IMR-90 (cell line): Measurements from ENCODE around the gene CMTM7. TPM values are rescaled to one million over a fixed set of nuclear protein-coding genes. Genes with fewer than 3 reads are reported as not detected.

Source experiments
- ATAC-seq: fragments of 200-7000 bp; cut with Tn5 transposase; 2 replicates; pipeline ENCODE4 v1.9.1; 2020; ENCODE audit warnings: low read depth, mild to moderate bottlenecking, moderate library complexity
- BruUV-seq: library from RNA; stranded (reverse); fragments of 400-500 nt; replicated peaks from 2 replicates; lab custom pipeline; 2021; lab: Mats Ljungman, UMichigan
- CTCF ChIA-PET: fragments of 300-600 bp; formaldehyde crosslinking; extraction: SDS; loops from one replicate; lab custom pipeline; 2021; ENCODE audit warnings: antibody characterized with exemption; lab: Yijun Ruan, JAX
- POLR2A ChIA-PET: fragments of 300-600 bp; sonication (Branson Sonifier 250); formaldehyde crosslinking; loops from one replicate; lab custom pipeline; 2022; ENCODE audit warnings: antibody characterized with exemption; ENCODE audit not compliant: unreplicated experiment; lab: Charles Lee
- DNase-seq: peaks from one replicate; pipeline ENCODE4 v3.0.0; 2013
- H2AFZ ChIP-seq: replicated peaks from 2 replicates; pipeline ENCODE3; 2013; ENCODE audit warnings: low read length, mild to moderate bottlenecking; ENCODE audit not compliant: poor library complexity
- H2AK5ac ChIP-seq: 2 replicates; pipeline ENCODE4 v1.6.1; 2013; ENCODE audit warnings: low read depth, low read length, inconsistent platforms
- H2AK9ac ChIP-seq: replicated peaks from 2 replicates; pipeline ENCODE3; 2013; ENCODE audit warnings: mild to moderate bottlenecking, low read depth, low read length, moderate library complexity; ENCODE audit not compliant: poor library complexity
- H2BK120ac ChIP-seq: 2 replicates; pipeline ENCODE4 v1.6.1; 2013; ENCODE audit warnings: low read depth, low read length, inconsistent platforms
- H2BK15ac ChIP-seq: 3 replicates; pipeline ENCODE4 v1.6.1; 2013; ENCODE audit warnings: low read depth, low read length, inconsistent platforms
- H2BK20ac ChIP-seq: 2 replicates; pipeline ENCODE4 v1.6.1; 2013; ENCODE audit warnings: low read depth, mild to moderate bottlenecking, inconsistent platforms, low read length, moderate library complexity
- H2BK5ac ChIP-seq: 2 replicates; pipeline ENCODE4 v1.6.1; 2013; ENCODE audit warnings: mild to moderate bottlenecking, low read depth, low read length, inconsistent platforms; ENCODE audit not compliant: poor library complexity, severe bottlenecking
- H3K14ac ChIP-seq: replicated peaks from 2 replicates; pipeline ENCODE4 v1.6.1; 2013; ENCODE audit warnings: low read depth, low read length, inconsistent platforms
- H3K18ac ChIP-seq: 2 replicates; pipeline ENCODE4 v1.6.1; 2013; ENCODE audit warnings: low read depth, low read length, control low read depth
- H3K23ac ChIP-seq: 2 replicates; pipeline ENCODE4 v1.6.1; 2013; ENCODE audit warnings: low read depth, low read length, inconsistent platforms
- H3K27ac ChIP-seq: 2 replicates; pipeline ENCODE4 v1.5.1; 2013; ENCODE audit warnings: mild to moderate bottlenecking, control low read depth, low read length; ENCODE audit not compliant: insufficient read depth
- H3K27me3 ChIP-seq: 2 replicates; pipeline ENCODE4 v1.6.1; 2013; ENCODE audit warnings: low read length; ENCODE audit not compliant: control insufficient read depth, insufficient read depth
- H3K36me3 ChIP-seq: 2 replicates; pipeline ENCODE4 v1.6.1; 2013; ENCODE audit warnings: low read length, mixed read lengths; ENCODE audit not compliant: control insufficient read depth, insufficient read depth
- H3K4ac ChIP-seq: 2 replicates; pipeline ENCODE4 v1.6.1; 2013; ENCODE audit warnings: low read depth, low read length, inconsistent platforms
- H3K4me1 ChIP-seq: 2 replicates; pipeline ENCODE4 v1.6.1; 2013; ENCODE audit warnings: low read length, mixed read lengths; ENCODE audit not compliant: control insufficient read depth, insufficient read depth
- H3K4me2 ChIP-seq: 2 replicates; pipeline ENCODE4 v1.6.1; 2013; ENCODE audit warnings: low read depth, mild to moderate bottlenecking, control low read depth, low read length, moderate library complexity
- H3K4me3 ChIP-seq: 2 replicates; pipeline ENCODE4 v1.5.1; 2013; ENCODE audit warnings: low read depth, mild to moderate bottlenecking, control low read depth, low read length, moderate library complexity; ENCODE audit not compliant: insufficient read depth
- H3K56ac ChIP-seq: 2 replicates; pipeline ENCODE4 v1.6.1; 2013; ENCODE audit warnings: low read length, inconsistent platforms; ENCODE audit not compliant: insufficient read depth; ENCODE audit errors: extremely low read depth
- H3K79me1 ChIP-seq, 2 experiments: 2 replicates each; pipeline ENCODE4 v1.6.1; 2013; ENCODE audit warnings: low read length in 2 of 2, inconsistent platforms in 1 of 2, low read depth in 1 of 2
- H3K9ac ChIP-seq: 2 replicates; pipeline ENCODE4 v1.6.1; 2013; ENCODE audit warnings: low read depth, low read length, control low read depth
- H3K9me1 ChIP-seq: 2 replicates; pipeline ENCODE4 v1.6.1; 2013; ENCODE audit warnings: low read length, inconsistent platforms; ENCODE audit not compliant: insufficient read depth
- H3K9me3 ChIP-seq: 2 replicates; pipeline ENCODE4 v1.6.1; 2013; ENCODE audit warnings: low read length; ENCODE audit not compliant: control insufficient read depth, insufficient read depth
- H4K20me1 ChIP-seq: 2 replicates; pipeline ENCODE4 v1.6.1; 2013; ENCODE audit warnings: low read length, inconsistent platforms; ENCODE audit not compliant: insufficient read depth
- H4K5ac ChIP-seq: 2 replicates; pipeline ENCODE4 v1.6.1; 2013; ENCODE audit warnings: mild to moderate bottlenecking, low read depth, low read length, control low read depth
- H4K8ac ChIP-seq, 2 experiments: 2 replicates each; pipeline ENCODE4 v1.6.1; 2013; ENCODE audit warnings: low read depth in 2 of 2, low read length in 2 of 2, control low read depth in 1 of 2, inconsistent platforms in 1 of 2
- H4K91ac ChIP-seq: 2 replicates; pipeline ENCODE4 v1.6.1; 2013; ENCODE audit warnings: low read depth, low read length, inconsistent platforms; ENCODE audit not compliant: insufficient read depth
- BHLHE40 ChIP-seq: fragments of 150-350 bp; IDR thresholded peaks from 2 replicates; pipeline ENCODE4 v1.6.1; 2016; ENCODE audit warnings: mild to moderate bottlenecking, low read depth, low read length
- CEBPB ChIP-seq: IDR thresholded peaks from 2 replicates; pipeline ENCODE4 v1.6.1; 2012; ENCODE audit warnings: low read depth, low read length, improper control_type of control experiment
- CHD1 ChIP-seq: IDR thresholded peaks from 2 replicates; pipeline ENCODE4 v1.6.1; 2012; ENCODE audit warnings: low read depth, low read length, improper control_type of control experiment
- ELK1 ChIP-seq: fragments of 150-350 bp; IDR thresholded peaks from 2 replicates; pipeline ENCODE4 v1.6.1; 2016; ENCODE audit warnings: low read depth, mild to moderate bottlenecking, low read length, moderate library complexity, borderline replicate concordance
- FOS ChIP-seq: fragments of 150-350 bp; IDR thresholded peaks from 2 replicates; pipeline ENCODE4 v1.6.1; 2016; ENCODE audit warnings: low read depth, low read length
- MAFK ChIP-seq: IDR thresholded peaks from 2 replicates; pipeline ENCODE4 v1.6.1; 2012; ENCODE audit warnings: low read depth, low read length, improper control_type of control experiment
- MAZ ChIP-seq: IDR thresholded peaks from 2 replicates; pipeline ENCODE4 v1.6.1; 2012; ENCODE audit warnings: low read depth, mild to moderate bottlenecking, low read length, improper control_type of control experiment, moderate library complexity, borderline replicate concordance
- MXI1 ChIP-seq: IDR thresholded peaks from 2 replicates; pipeline ENCODE4 v1.6.1; 2012; ENCODE audit warnings: low read depth, mild to moderate bottlenecking, low read length, moderate library complexity, borderline replicate concordance
- NFE2L2 ChIP-seq: fragments of 150-350 bp; IDR thresholded peaks from 2 replicates; pipeline ENCODE4 v1.6.1; 2016; ENCODE audit warnings: low read depth, mild to moderate bottlenecking, low read length
- POLR2A ChIP-seq: IDR thresholded peaks from 2 replicates; pipeline ENCODE4 v1.6.1; 2012; ENCODE audit warnings: mild to moderate bottlenecking, low read depth, low read length
- RAD21 ChIP-seq: IDR thresholded peaks from 2 replicates; pipeline ENCODE4 v1.6.1; 2012; ENCODE audit warnings: low read length, improper control_type of control experiment
- RCOR1 ChIP-seq: IDR thresholded peaks from 2 replicates; pipeline ENCODE4 v1.6.1; 2012; ENCODE audit warnings: mild to moderate bottlenecking, low read length, improper control_type of control experiment; ENCODE audit not compliant: insufficient replicate concordance
- RFX5 ChIP-seq: IDR thresholded peaks from 2 replicates; pipeline ENCODE4 v1.8.0; 2012; ENCODE audit warnings: low read depth, mild to moderate bottlenecking, low read length, moderate library complexity
- SMC3 ChIP-seq: fragments of 150-350 bp; IDR thresholded peaks from 2 replicates; pipeline ENCODE4 v1.6.1; 2016; ENCODE audit warnings: low read depth, mild to moderate bottlenecking, antibody characterized with exemption, low read length, moderate library complexity
- USF2 ChIP-seq: fragments of 150-350 bp; IDR thresholded peaks from 2 replicates; pipeline ENCODE4 v1.6.1; 2017; ENCODE audit warnings: mild to moderate bottlenecking, antibody characterized with exemption, low read length, low read depth
- WGBS, 2 experiments: methylation state at CpG; one replicate each; pipeline versions ENCODE4 v1.1.5 to v1.1.7; 2013; ENCODE audit warnings: missing lambda C conversion rate in 2 of 2; ENCODE audit not compliant: insufficient read length in 1 of 2; ENCODE audit errors: extremely low coverage in 2 of 2; 5-methylcytosine and 5-hydroxymethylcytosine counted together
- dilution Hi-C: fragments of 300-500 bp; cut with HindIII; formaldehyde crosslinking; loops from one replicate; pipeline ENCODE4 v1.14.3; 2018; ENCODE audit warnings: low sequenced_read_pairs; ENCODE audit not compliant: unreplicated experiment
- in situ Hi-C: fragments of 300-500 bp; cut with MboI; formaldehyde crosslinking; loops from 3 replicates; pipeline ENCODE4 v1.14.3; 2019; ENCODE audit warnings: low sequenced_read_pairs, inconsistent platforms, mixed read lengths
- intact Hi-C: fragments of 100-400 bp; cut with micrococcal nuclease; formaldehyde crosslinking; loops from 2 replicates; pipeline ENCODE4 v1.10.0; 2022
- polyA plus RNA-seq, 3 experiments: library from polyadenylated mRNA; depleted of rRNA; stranded (reverse); fragments of >200 nt; gene quantifications; 2 replicates each; pipeline ENCODE4 v1.2.3, GENCODE V29; 2012; ENCODE audit warnings: low replicate concordance in 1 of 3
- total RNA-seq: library from RNA; depleted of rRNA; stranded (reverse); fragments of >200 nt; gene quantifications from 2 replicates; pipeline ENCODE4 v1.2.3, GENCODE V29; 2012
- TF ChIP-seq, protein P1 (sequence below): conservative IDR thresholded peaks from 2 replicates; pipeline ENCODE4 v1.5.1; 2012; ENCODE audit warnings: mild to moderate bottlenecking, low read depth, low read length, improper control_type of control experiment

The CMTM7 gene
- total and polyA plus RNA-seq, 2 of the 4 experiments (the other 2 are of a cell fraction): 3.4 to 31.4 TPM

GRCh38 chr3:32449691-32450090, 58.0 kb downstream of the CMTM7 start:
- ChIA-PET CTCF (interaction anchor here (1.1 kb wide), 1 partner anchor 18 kb away, joined by 4 read pairs; no protein-coding TSS in a partner anchor), POLR2A (no interaction called here)
- peaks cover 6% of the 10 kb centered on the region; the same call in 1 of the 2 replicates for H3K4me1 ChIP-seq
- H4K20me1 ChIP-seq: no peaks in the 10 kb centered on the region
- dilution Hi-C loops (no loop called here), in situ Hi-C loops (no loop called here), intact Hi-C loops (loop anchor here (5.0 kb wide), 1 partner anchor 47 kb away; no protein-coding TSS in a partner anchor)
- H2AK5ac ChIP-seq: no peak overlapping the region
- WGBS, 2 experiments: no CpG with 5 or more reads among the region's 3 CpGs
- H3K36me3 ChIP-seq: no peaks in the 10 kb centered on the region
- H3K18ac ChIP-seq: no peak overlapping the region
- no peak overlapping the region for H2AFZ ChIP-seq
- H3K9me3 ChIP-seq: no peaks in the 10 kb centered on the region
- no peak overlapping the region for H4K8ac ChIP-seq
- peaks cover 0 to 3% of the 10 kb centered on the region in 2 experiments; a peak in 2 of 4 replicates for H3K79me1 ChIP-seq
- no peak for ATAC-seq
- H3K27me3 ChIP-seq: no peaks in the 10 kb centered on the region
- H2AK9ac ChIP-seq: no peak overlapping the region
- H3K9ac ChIP-seq: no peak overlapping the region
- no TSS peak for BruUV-seq
- no peak overlapping the region for H3K14ac ChIP-seq
- no peak overlapping the region for H2BK20ac ChIP-seq
- 0 out of 2 replicates have a peak, but pooled peaks cover 3% of the 10 kb centered on the region for H3K9me1 ChIP-seq
- H3K56ac ChIP-seq: no peak overlapping the region
- no peak overlapping the region for H3K4me2 ChIP-seq
- DNase-seq: no peak
- no peak overlapping the region for H2BK5ac ChIP-seq
- no peak overlapping the region for H3K23ac ChIP-seq
- H3K27ac ChIP-seq: no peak overlapping the region
- no peak overlapping the region for H4K91ac ChIP-seq
- H2BK120ac ChIP-seq: no peak overlapping the region
- no peak overlapping the region for H3K4me3 ChIP-seq
- H2BK15ac ChIP-seq: no peak overlapping the region
- TF ChIP-seq MAFK (no peak), CHD1 (no peak), FOS (no peak), CEBPB (no peak), ELK1 (no peak), POLR2A (no peak), NFE2L2 (no peak), RAD21 (no peak), MXI1 (no peak), USF2 (no peak), RFX5 (no peak), SMC3 (no peak), RCOR1 (no peak), MAZ (no peak), BHLHE40 (no peak)
- TF ChIP-seq, protein P1, sequence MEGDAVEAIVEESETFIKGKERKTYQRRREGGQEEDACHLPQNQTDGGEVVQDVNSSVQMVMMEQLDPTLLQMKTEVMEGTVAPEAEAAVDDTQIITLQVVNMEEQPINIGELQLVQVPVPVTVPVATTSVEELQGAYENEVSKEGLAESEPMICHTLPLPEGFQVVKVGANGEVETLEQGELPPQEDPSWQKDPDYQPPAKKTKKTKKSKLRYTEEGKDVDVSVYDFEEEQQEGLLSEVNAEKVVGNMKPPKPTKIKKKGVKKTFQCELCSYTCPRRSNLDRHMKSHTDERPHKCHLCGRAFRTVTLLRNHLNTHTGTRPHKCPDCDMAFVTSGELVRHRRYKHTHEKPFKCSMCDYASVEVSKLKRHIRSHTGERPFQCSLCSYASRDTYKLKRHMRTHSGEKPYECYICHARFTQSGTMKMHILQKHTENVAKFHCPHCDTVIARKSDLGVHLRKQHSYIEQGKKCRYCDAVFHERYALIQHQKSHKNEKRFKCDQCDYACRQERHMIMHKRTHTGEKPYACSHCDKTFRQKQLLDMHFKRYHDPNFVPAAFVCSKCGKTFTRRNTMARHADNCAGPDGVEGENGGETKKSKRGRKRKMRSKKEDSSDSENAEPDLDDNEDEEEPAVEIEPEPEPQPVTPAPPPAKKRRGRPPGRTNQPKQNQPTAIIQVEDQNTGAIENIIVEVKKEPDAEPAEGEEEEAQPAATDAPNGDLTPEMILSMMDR: no peak
- no peak overlapping the region for H4K5ac ChIP-seq
- no peak overlapping the region for H3K4ac ChIP-seq
